ENCODE measurements around the gene CD22. TPM values are rescaled to one million over a fixed set of nuclear protein-coding genes. Genes with fewer than 3 reads are reported as not detected.
A peak's percentile ranks its signal among the peaks of the same experiment; 100 is the strongest.

The CD22 gene
- polyA plus RNA-seq, 6 donors from 2014 or later: 364 to 971 (median 552) TPM

- no peaks in the 10 kb centered on the region for H3K36me3 Mint-ChIP-seq
- ATAC-seq (ENCODE audit: low read depth in 2 of 2) (no peak), DNase-seq (no peak)
- no peak overlapping the region for H3K27ac Mint-ChIP-seq
- H3K27me3 Mint-ChIP-seq: no peaks in the 10 kb centered on the region
- no peak overlapping the region for H3K4me3 Mint-ChIP-seq
- peaks cover 12 to 15% (median 14%) of the 10 kb centered on the region in 3 donors for H3K4me1 Mint-ChIP-seq
- no peaks in the 10 kb centered on the region for H3K9me3 Mint-ChIP-seq
Observed at GRCh38 chr19:35299523-35300338, 29.3 kb upstream of the CD22 start.

- no peak for ATAC-seq (ENCODE audit: low read depth in 2 of 2)
- no peak overlapping the region for H3K4me3 Mint-ChIP-seq
Observed at GRCh38 chr19:35300339-35300649, 28.7 kb upstream of the CD22 start.

GRCh38 chr19:35301961-35302360 is 27.0 kb upstream of the CD22 start:
- Mint-ChIP-seq H3K27ac (no peak overlapping the region), H3K27me3 (no peaks in the 10 kb centered on the region), H3K4me3 (no peak overlapping the region), H3K4me1 (peaks cover 17 to 30% (median 20%) of the 10 kb centered on the region in 3 donors), H3K9me3 (no peaks in the 10 kb centered on the region), H3K36me3 (no peaks in the 10 kb centered on the region)
- ATAC-seq (ENCODE audit: low read depth in 2 of 2) (no peak), DNase-seq (no peak)

More at GRCh38 chr19:35300339-35300649, 28.7 kb upstream of the CD22 start:
- Mint-ChIP-seq H3K27ac (no peak overlapping the region), H3K36me3 (no peaks in the 10 kb centered on the region), H3K9me3 (no peaks in the 10 kb centered on the region), H3K27me3 (no peaks in the 10 kb centered on the region), H3K4me1 (peaks cover 11 to 19% (median 18%) of the 10 kb centered on the region in 3 donors)
- no peak for DNase-seq

- peaks cover 20 to 35% (median 25%) of the 10 kb centered on the region in 3 donors for H3K4me1 Mint-ChIP-seq
- H3K36me3 Mint-ChIP-seq: no peaks in the 10 kb centered on the region
- no peak for DNase-seq
- H3K9me3 Mint-ChIP-seq: no peaks in the 10 kb centered on the region
- H3K27me3 Mint-ChIP-seq: no peaks in the 10 kb centered on the region
- no peak overlapping the region for H3K27ac Mint-ChIP-seq
- no peak overlapping the region for H3K4me3 Mint-ChIP-seq
- no peak for ATAC-seq (ENCODE audit: low read depth in 2 of 2)
Observed at GRCh38 chr19:35302446-35302845, 26.5 kb upstream of the CD22 start.

- no peak for ATAC-seq (ENCODE audit: low read depth in 2 of 2)
- Mint-ChIP-seq H3K4me1 (peaks cover 28 to 45% (median 35%) of the 10 kb centered on the region in 3 donors), H3K36me3 (no peaks in the 10 kb centered on the region)
Observed at GRCh38 chr19:35303357-35303915, 25.6 kb upstream of the CD22 start.

GRCh38 chr19:35304036-35304435 is 25.0 kb upstream of the CD22 start:
- no peaks in the 10 kb centered on the region for H3K36me3 Mint-ChIP-seq
- ATAC-seq (ENCODE audit: low read depth in 2 of 2) (no peak), DNase-seq (no peak)
- no peak overlapping the region for H3K4me3 Mint-ChIP-seq
- H3K9me3 Mint-ChIP-seq: no peaks in the 10 kb centered on the region
- peak overlapping the region in 1 of 6 donors; percentile 64 for H3K27ac Mint-ChIP-seq
- H3K4me1 Mint-ChIP-seq: peaks cover 30 to 51% (median 41%) of the 10 kb centered on the region in 3 donors
- no peaks in the 10 kb centered on the region for H3K27me3 Mint-ChIP-seq

More at GRCh38 chr19:35303357-35303915, 25.6 kb upstream of the CD22 start:
- no peaks in the 10 kb centered on the region for H3K9me3 Mint-ChIP-seq
- H3K4me3 Mint-ChIP-seq: peak overlapping the region in 2 of 8 donors; percentile 44 to 56
- no peaks in the 10 kb centered on the region for H3K27me3 Mint-ChIP-seq
- no peak for DNase-seq
- peak overlapping the region in 1 of 6 donors; percentile 38 for H3K27ac Mint-ChIP-seq

- DNase-seq (no peak), ATAC-seq (ENCODE audit: low read depth in 2 of 2) (no peak)
- H3K36me3 Mint-ChIP-seq: no peaks in the 10 kb centered on the region
- no peaks in the 10 kb centered on the region for H3K9me3 Mint-ChIP-seq
- H3K27ac Mint-ChIP-seq: peak overlapping the region in 1 of 6 donors; percentile 45
- H3K4me3 Mint-ChIP-seq: no peak overlapping the region
- H3K4me1 Mint-ChIP-seq: peaks cover 37 to 58% (median 49%) of the 10 kb centered on the region in 3 donors
- no peaks in the 10 kb centered on the region for H3K27me3 Mint-ChIP-seq
Observed at GRCh38 chr19:35305181-35305580, 23.8 kb upstream of the CD22 start.

GRCh38 chr19:35306473-35307246 is 22.3 kb upstream of the CD22 start:
- H3K4me1 Mint-ChIP-seq: peaks cover 47 to 69% (median 60%) of the 10 kb centered on the region in 3 donors
- peak overlapping the region in 6 of 8 donors; percentile 3 to 62 (median 32) for H3K4me3 Mint-ChIP-seq
- H3K36me3 Mint-ChIP-seq: no peaks in the 10 kb centered on the region
- H3K9me3 Mint-ChIP-seq: no peaks in the 10 kb centered on the region
- no peaks in the 10 kb centered on the region for H3K27me3 Mint-ChIP-seq
- H3K27ac Mint-ChIP-seq: peak overlapping the region in 3 of 6 donors; percentile 56 to 76 (median 70)
- no peak for DNase-seq
- peak; percentile 54 to 85 for ATAC-seq (ENCODE audit: low read depth in 2 of 2)

- H3K4me1 Mint-ChIP-seq: peaks cover 52 to 73% (median 67%) of the 10 kb centered on the region in 3 donors
- H3K27me3 Mint-ChIP-seq: no peaks in the 10 kb centered on the region
- DNase-seq: no peak
- no peak for ATAC-seq (ENCODE audit: low read depth in 2 of 2)
- H3K36me3 Mint-ChIP-seq: no peaks in the 10 kb centered on the region
- no peaks in the 10 kb centered on the region for H3K9me3 Mint-ChIP-seq
- H3K27ac Mint-ChIP-seq: peak overlapping the region in 5 of 6 donors; percentile 29 to 86 (median 62)
- H3K4me3 Mint-ChIP-seq: peak overlapping the region in 7 of 8 donors; percentile 2 to 84 (median 35)
Observed at GRCh38 chr19:35307931-35308330, 21.1 kb upstream of the CD22 start.

- peak overlapping the region in 5 of 6 donors; percentile 51 to 71 (median 64) for H3K27ac Mint-ChIP-seq
- H3K4me1 Mint-ChIP-seq: peaks cover 53 to 76% (median 73%) of the 10 kb centered on the region in 3 donors
- H3K27me3 Mint-ChIP-seq: no peaks in the 10 kb centered on the region
- no peak for ATAC-seq (ENCODE audit: low read depth in 2 of 2)
- H3K4me3 Mint-ChIP-seq: peak overlapping the region in 2 of 8 donors; percentile 2 to 69
- no peak for DNase-seq
- no peaks in the 10 kb centered on the region for H3K9me3 Mint-ChIP-seq
- H3K36me3 Mint-ChIP-seq: no peaks in the 10 kb centered on the region
Observed at GRCh38 chr19:35308910-35309309, 20.1 kb upstream of the CD22 start.

GRCh38 chr19:35309481-35310279 is 19.3 kb upstream of the CD22 start:
- H3K27ac Mint-ChIP-seq: peak overlapping the region in 2 of 6 donors; percentile 51 to 85
- H3K4me1 Mint-ChIP-seq: peaks cover 53 to 79% (median 78%) of the 10 kb centered on the region in 3 donors
- DNase-seq (no peak), ATAC-seq (ENCODE audit: low read depth in 2 of 2) (no peak)
- no peaks in the 10 kb centered on the region for H3K27me3 Mint-ChIP-seq
- H3K36me3 Mint-ChIP-seq: no peaks in the 10 kb centered on the region
- no peaks in the 10 kb centered on the region for H3K9me3 Mint-ChIP-seq
- H3K4me3 Mint-ChIP-seq: peak overlapping the region in 3 of 8 donors; percentile 25 to 44 (median 40)

- no peaks in the 10 kb centered on the region for H3K9me3 Mint-ChIP-seq
- peak overlapping the region in 2 of 6 donors; percentile 58 to 61 for H3K27ac Mint-ChIP-seq
- peak overlapping the region in 1 of 8 donors; percentile 56 for H3K4me3 Mint-ChIP-seq
- no peaks in the 10 kb centered on the region for H3K27me3 Mint-ChIP-seq
- H3K36me3 Mint-ChIP-seq: no peaks in the 10 kb centered on the region
- peaks cover 53 to 79% (median 77%) of the 10 kb centered on the region in 3 donors for H3K4me1 Mint-ChIP-seq
- ATAC-seq (ENCODE audit: low read depth in 2 of 2) (no peak), DNase-seq (no peak)
Observed at GRCh38 chr19:35310331-35310730, 18.7 kb upstream of the CD22 start.
